Liver (tissue), 9 donors: Measurements from ENCODE around the gene PGAM4. TPM values are rescaled to one million over a fixed set of nuclear protein-coding genes. Genes with fewer than 3 reads are reported as not detected.

Experiments
- DNase-seq: peaks from one replicate; pipeline ENCODE4 v3.0.0-alpha.2; 2017; ENCODE audit warnings: low spot score
- H3K27ac ChIP-seq, 2 donors: one replicate each; pipeline ENCODE4 v1.7.0; 2013; ENCODE audit warnings: inconsistent platforms in 2 of 2, low read length in 2 of 2, control low read depth in 1 of 2, low read depth in 1 of 2, mild to moderate bottlenecking in 1 of 2
- H3K27me3 ChIP-seq, 4 donors: one replicate each; pipeline versions ENCODE4 v1.6.1 to v1.7.0; 2013; ENCODE audit warnings: low read length in 3 of 4, inconsistent platforms in 1 of 4, mild to moderate bottlenecking in 1 of 4, moderate library complexity in 1 of 4; ENCODE audit not compliant: control insufficient read depth in 4 of 4, insufficient read depth in 4 of 4
- H3K36me3 ChIP-seq, 4 donors: one replicate each; pipeline versions ENCODE4 v1.6.1 to v1.7.0; 2013; ENCODE audit warnings: low read length in 3 of 4, mild to moderate bottlenecking in 3 of 4, low read depth in 1 of 4, moderate library complexity in 1 of 4; ENCODE audit not compliant: control insufficient read depth in 4 of 4, insufficient read depth in 3 of 4
- H3K4me1 ChIP-seq, 4 donors: one replicate each; pipeline versions ENCODE4 v1.6.1 to v1.7.0; 2013; ENCODE audit warnings: low read length in 3 of 4, mild to moderate bottlenecking in 3 of 4, moderate library complexity in 1 of 4; ENCODE audit not compliant: control insufficient read depth in 4 of 4, insufficient read depth in 4 of 4
- H3K4me3 ChIP-seq, 3 donors: one replicate each; pipeline versions ENCODE4 v1.6.1 to v1.7.0; 2013; ENCODE audit warnings: low read length in 3 of 3, control low read depth in 1 of 3, low read depth in 1 of 3, mild to moderate bottlenecking in 1 of 3
- H3K9ac ChIP-seq, 2 donors: one replicate each; pipeline ENCODE4 v1.7.0; 2013; ENCODE audit warnings: low read length in 2 of 2, mild to moderate bottlenecking in 2 of 2, moderate library complexity in 2 of 2, control low read depth in 1 of 2, low read depth in 1 of 2
- H3K9me3 ChIP-seq, 4 donors: one replicate each; pipeline versions ENCODE4 v1.6.1 to v1.7.0; 2013; ENCODE audit warnings: low read length in 3 of 4; ENCODE audit not compliant: control insufficient read depth in 4 of 4
- ATF3 ChIP-seq: IDR thresholded peaks from 2 replicates; pipeline ENCODE4 v1.6.1; 2016; ENCODE audit warnings: antibody characterized with exemption
- CTCF ChIP-seq: fragments of 150-350 bp; IDR thresholded peaks from 2 replicates; pipeline ENCODE4 v1.5.1; 2017; ENCODE audit warnings: improper control_type of control experiment, low read depth, low read length; ENCODE audit not compliant: missing input control
- EGR1 ChIP-seq, 2 donors: IDR thresholded peaks; 2 replicates each; pipeline ENCODE4 v1.6.1; 2016 to 2018; ENCODE audit warnings: antibody characterized with exemption in 2 of 2, low read depth in 2 of 2
- FOXA1 ChIP-seq: IDR thresholded peaks from 2 replicates; pipeline ENCODE4 v1.6.1; 2016; ENCODE audit warnings: antibody characterized with exemption
- FOXA2 ChIP-seq: IDR thresholded peaks from 2 replicates; pipeline ENCODE4 v1.6.1; 2016; ENCODE audit warnings: antibody characterized with exemption
- GABPA ChIP-seq, 2 donors: IDR thresholded peaks in 1 of 2; conservative IDR thresholded peaks in 1 of 2; 2 replicates each; pipeline ENCODE4 v1.6.1; 2016; ENCODE audit warnings: antibody characterized with exemption in 2 of 2, mild to moderate bottlenecking in 1 of 2, moderate library complexity in 1 of 2
- HNF4A ChIP-seq, 2 donors: conservative IDR thresholded peaks; 2 replicates each; pipeline ENCODE4 v1.6.1; 2016; ENCODE audit warnings: antibody characterized with exemption in 2 of 2, mild to moderate bottlenecking in 2 of 2
- HNF4G ChIP-seq: IDR thresholded peaks from 2 replicates; pipeline ENCODE4 v1.6.1; 2016; ENCODE audit warnings: antibody characterized with exemption
- JUND ChIP-seq, 2 donors: IDR thresholded peaks; 2 replicates each; pipeline ENCODE4 v1.6.1; 2016; ENCODE audit warnings: antibody characterized with exemption in 2 of 2
- MAX ChIP-seq: IDR thresholded peaks from 2 replicates; pipeline ENCODE4 v1.6.1; 2016; ENCODE audit warnings: antibody characterized with exemption
- NR2F2 ChIP-seq: IDR thresholded peaks from 2 replicates; pipeline ENCODE4 v1.6.1; 2016; ENCODE audit warnings: antibody characterized with exemption
- RAD21 ChIP-seq, 2 donors: IDR thresholded peaks; 2 replicates each; pipeline ENCODE4 v1.6.1; 2016; ENCODE audit warnings: antibody characterized with exemption in 2 of 2, mild to moderate bottlenecking in 2 of 2
- REST ChIP-seq: IDR thresholded peaks from 2 replicates; pipeline ENCODE4 v1.6.1; 2016; ENCODE audit warnings: antibody characterized with exemption, mild to moderate bottlenecking
- RXRA ChIP-seq, 2 donors: IDR thresholded peaks; 2 replicates each; pipeline ENCODE4 v1.6.1; 2017 to 2018; ENCODE audit warnings: antibody characterized with exemption in 2 of 2, mild to moderate bottlenecking in 1 of 2
- SP1 ChIP-seq: IDR thresholded peaks from 2 replicates; pipeline ENCODE4 v1.6.1; 2018; ENCODE audit warnings: antibody characterized with exemption, mild to moderate bottlenecking
- TAF1 ChIP-seq: conservative IDR thresholded peaks from 2 replicates; pipeline ENCODE4 v1.6.1; 2016; ENCODE audit warnings: antibody characterized with exemption, mild to moderate bottlenecking
- YY1 ChIP-seq: IDR thresholded peaks from 2 replicates; pipeline ENCODE4 v1.6.1; 2016; ENCODE audit warnings: antibody characterized with exemption, mild to moderate bottlenecking
- ZBTB33 ChIP-seq: IDR thresholded peaks from 2 replicates; pipeline ENCODE4 v1.6.1; 2016; ENCODE audit warnings: antibody characterized with exemption
- WGBS: extraction: QIAGEN DNeasy Blood & Tissue Kit; methylation state at CpG from one replicate; pipeline ENCODE4 v1.1.7; 2013; 5-methylcytosine and 5-hydroxymethylcytosine counted together
- polyA plus RNA-seq, 2 donors: library from polyadenylated mRNA; stranded (reverse) in 1 of 2; unstranded in 1 of 2; fragments of 200-250 nt in 1 of 2; fragments of >200 nt in 1 of 2; fragmentation: Nextera tagmentation in 1 of 2; extraction: Ambion mirVana in 1 of 2; gene quantifications; one replicate each; pipeline versions ENCODE4 v1.2.1 to v1.2.3, GENCODE V29; 2013 to 2015
- total RNA-seq, 2 donors: library from RNA; depleted of rRNA; stranded (reverse); fragments of >200 nt; gene quantifications; one replicate each; pipeline ENCODE4 v1.2.3, GENCODE V29; 2014
- donor health status: healthy.
- donor health status: healthy.
- donor health status: healthy.
- donor health status: healthy.
- donor health status: healthy.

PGAM4 gene
- total RNA-seq (not detected), polyA plus RNA-seq (not detected)

GRCh38 chrX:77969538-77969937 lies at the start of gene PGAM4:
Gene PGAM4 (minus strand): TSS chrX:77969638. CDS start chrX:77969638, 0 bp downstream.
- H3K27ac ChIP-seq = no peak within 1 kb of the TSS
- H3K4me1 ChIP-seq = no peaks in the 10 kb centered on the region
- DNase-seq = no peak

More at GRCh38 chrX:77969538-77969937, at the start of gene PGAM4:
- no peaks in the 10 kb centered on the region for H3K27me3 ChIP-seq
- no peak within 1 kb of the TSS for H3K9ac ChIP-seq
- H3K4me3 ChIP-seq = no peak within 1 kb of the TSS
- TF ChIP-seq FOXA2 = no peak
- TF ChIP-seq FOXA1 = no peak
- no peak for TF ChIP-seq CTCF
- TF ChIP-seq RAD21 (IDR thresholded peaks at IDR 0.05) = no peak
- no peak for TF ChIP-seq HNF4G
- no peak for TF ChIP-seq ZBTB33
- TF ChIP-seq ATF3 = no peak
- no peak for TF ChIP-seq EGR1 (IDR thresholded peaks at IDR 0.05; ENCODE audit: low read depth in 2 of 2)
- TF ChIP-seq YY1 = no peak
- no peak for TF ChIP-seq HNF4A (conservative IDR thresholded peaks at IDR 0.05)
- no peak for TF ChIP-seq JUND (IDR thresholded peaks at IDR 0.05)
- TF ChIP-seq RXRA (IDR thresholded peaks at IDR 0.05) = no peak
- no peak for TF ChIP-seq SP1
- no peak for TF ChIP-seq GABPA (IDR thresholded peaks at IDR 0.05 in 1 of 2, conservative IDR thresholded peaks at IDR 0.05 in 1 of 2)
- TF ChIP-seq NR2F2 = no peak
- TF ChIP-seq REST = no peak
- TF ChIP-seq TAF1 = no peak
- no peak for TF ChIP-seq MAX
- H3K9me3 ChIP-seq = no peaks in the 10 kb centered on the region
- 99% methylated on average over 13 of the region's 13 CpGs for WGBS
- no peaks in the 10 kb centered on the region for H3K36me3 ChIP-seq
